Astrocyte (in vitro differentiated cells and primary cell): ENCODE measurements around the gene OR6B3. TPM values are rescaled to one million over a fixed set of nuclear protein-coding genes. Genes with fewer than 3 reads are reported as not detected.

ENCODE experiments used
- DNase-seq: peaks from one replicate; pipeline ENCODE4 v3.0.0-alpha.2; 2010; ENCODE audit warnings: low read depth
- FAIRE-seq: peaks from 2 replicates; lab custom pipeline; 2011; peaks lifted over from hg19 to GRCh38; lab: Jason Lieb, UNC
- H2AFZ ChIP-seq: 2 replicates; pipeline ENCODE4 v1.6.0; 2012; ENCODE audit warnings: low read depth, low read length, inconsistent platforms
- H3K27ac ChIP-seq: 2 replicates; pipeline ENCODE4 v1.5.1; 2011; ENCODE audit warnings: low read depth, low read length, inconsistent platforms
- H3K27me3 ChIP-seq: 2 replicates; pipeline ENCODE4 v1.6.0; 2011; ENCODE audit warnings: low read length, inconsistent platforms; ENCODE audit not compliant: insufficient read depth
- H3K36me3 ChIP-seq: 2 replicates; pipeline ENCODE4 v1.5.1; 2011; ENCODE audit warnings: low read length, inconsistent platforms; ENCODE audit not compliant: insufficient read depth
- H3K4me1 ChIP-seq: 2 replicates; pipeline ENCODE4 v1.5.1; 2011; ENCODE audit warnings: low read length, inconsistent platforms; ENCODE audit not compliant: insufficient read depth
- H3K4me2 ChIP-seq: 2 replicates; pipeline ENCODE4 v1.6.0; 2012; ENCODE audit warnings: low read length, inconsistent platforms
- H3K4me3 ChIP-seq: 2 replicates; pipeline ENCODE4 v1.5.1; 2011; ENCODE audit warnings: low read depth, mild to moderate bottlenecking, low read length, inconsistent platforms; ENCODE audit not compliant: insufficient read depth
- H3K79me2 ChIP-seq: 2 replicates; pipeline ENCODE4 v1.6.0; 2012; ENCODE audit warnings: mild to moderate bottlenecking, low read length, inconsistent platforms; ENCODE audit not compliant: insufficient read depth
- H3K9ac ChIP-seq: 2 replicates; pipeline ENCODE4 v1.6.0; 2012; ENCODE audit warnings: mild to moderate bottlenecking, low read length, inconsistent platforms
- H3K9me3 ChIP-seq: 2 replicates; pipeline ENCODE4 v1.5.1; 2012; ENCODE audit warnings: low read depth, mild to moderate bottlenecking, low read length, inconsistent platforms; ENCODE audit not compliant: insufficient read depth
- H4K20me1 ChIP-seq: 2 replicates; pipeline ENCODE4 v1.6.0; 2012; ENCODE audit warnings: low read length, inconsistent platforms; ENCODE audit not compliant: insufficient read depth
- H3K27ac Mint-ChIP-seq: one replicate; pipeline ENCODE4 v1.8.0; 2021; ENCODE audit warnings: mild to moderate bottlenecking, mixed read lengths; ENCODE audit not compliant: unreplicated experiment
- H3K27me3 Mint-ChIP-seq: one replicate; pipeline ENCODE4 v1.8.0; 2021; ENCODE audit warnings: low read depth, mixed read lengths; ENCODE audit not compliant: unreplicated experiment
- H3K36me3 Mint-ChIP-seq: one replicate; pipeline ENCODE4 v1.8.0; 2021; ENCODE audit warnings: low read depth, mixed read lengths; ENCODE audit not compliant: unreplicated experiment
- H3K4me1 Mint-ChIP-seq: one replicate; pipeline ENCODE4 v1.8.0; 2021; ENCODE audit warnings: low read depth, mixed read lengths; ENCODE audit not compliant: unreplicated experiment
- H3K4me3 Mint-ChIP-seq: one replicate; pipeline ENCODE4 v1.8.0; 2021; ENCODE audit warnings: mild to moderate bottlenecking, moderate library complexity, mixed read lengths; ENCODE audit not compliant: unreplicated experiment
- H3K9me3 Mint-ChIP-seq: one replicate; pipeline ENCODE4 v1.8.0; 2021; ENCODE audit warnings: mild to moderate bottlenecking, mixed read lengths; ENCODE audit not compliant: unreplicated experiment
- EZH2 ChIP-seq: IDR thresholded peaks from 2 replicates; pipeline ENCODE4 v1.6.1; 2012; ENCODE audit warnings: mild to moderate bottlenecking, low read length, inconsistent platforms; ENCODE audit not compliant: insufficient read depth
- total RNA-seq: library from RNA; stranded (reverse); gene quantifications from 2 replicates; pipeline ENCODE4 v1.2.1, GENCODE V29; 2021
- TF ChIP-seq, protein P1 (sequence below): IDR thresholded peaks from 2 replicates; pipeline ENCODE4 v1.5.1; 2011; ENCODE audit warnings: low read depth, mild to moderate bottlenecking, inconsistent platforms, low read length, moderate library complexity; ENCODE audit not compliant: insufficient read depth

Gene OR6B3
- total RNA-seq, 1 donor from 2014 or later, result not detected

DNA sequence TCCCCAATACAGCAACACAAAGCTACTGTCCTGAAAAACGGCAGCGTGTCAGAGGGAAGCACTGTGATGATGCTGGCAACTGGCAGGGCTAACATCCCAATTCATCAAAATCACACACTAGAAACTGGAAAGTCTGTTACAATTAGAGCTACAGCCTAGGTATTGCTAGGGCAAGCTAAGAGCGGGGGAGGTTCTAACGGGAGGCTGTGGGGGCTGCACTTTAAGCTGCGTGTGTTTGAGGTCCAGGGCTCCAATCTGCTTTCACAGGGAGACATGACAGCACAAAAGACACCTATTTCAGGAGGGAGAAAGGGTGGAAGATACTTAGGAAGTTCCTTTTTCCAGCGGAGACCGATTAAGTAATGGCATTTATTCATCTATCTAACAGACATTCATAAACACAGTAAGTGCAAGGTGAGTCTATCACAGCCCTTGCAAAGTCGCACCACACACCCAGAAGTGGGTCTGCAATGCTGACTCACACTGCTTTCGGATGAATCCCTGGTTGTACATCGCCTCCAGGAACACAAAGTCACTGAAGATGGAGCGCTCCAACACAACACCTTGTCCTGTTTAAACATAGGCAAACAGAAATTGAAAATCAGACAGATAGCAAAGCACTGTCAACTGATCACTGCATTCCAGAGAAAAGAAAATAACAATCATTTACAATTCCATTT, 35.1 kb downstream of the OR6B3 start:
- no peak overlapping the region for H3K4me3 ChIP-seq
- no peak overlapping the region for H3K9ac ChIP-seq
- Mint-ChIP-seq H3K9me3 (no peaks in the 10 kb centered on the region), H3K4me3 (no peak overlapping the region), H3K27ac (no peak overlapping the region), H3K36me3 (peaks cover 21% of the 10 kb centered on the region), H3K27me3 (no peaks in the 10 kb centered on the region), H3K4me1 (peaks cover 2% of the 10 kb centered on the region)
- FAIRE-seq, result no peak
- H3K4me1 ChIP-seq, result no peaks in the 10 kb centered on the region
- no peak for TF ChIP-seq EZH2
- no peak overlapping the region for H3K4me2 ChIP-seq
- H2AFZ ChIP-seq, result no peak overlapping the region
- no peak overlapping the region for H3K27ac ChIP-seq
- H3K36me3 ChIP-seq, result peaks cover 29% of the 10 kb centered on the region
- no peaks in the 10 kb centered on the region for H3K27me3 ChIP-seq
- no peaks in the 10 kb centered on the region for H3K9me3 ChIP-seq
- H3K79me2 ChIP-seq, result peaks cover 45% of the 10 kb centered on the region
- H4K20me1 ChIP-seq, result peaks cover 63% of the 10 kb centered on the region
- DNase-seq, result no peak

GRCh38 chr2:240014327-240014726, 39.0 kb downstream of the OR6B3 start:
- Histone ChIP-seq H3K4me3 (no peak overlapping the region), H2AFZ (no peak overlapping the region), H3K9ac (no peak overlapping the region), H3K79me2 (peaks cover 9% of the 10 kb centered on the region), H3K27ac (no peak overlapping the region), H3K4me1 (no peaks in the 10 kb centered on the region), H3K4me2 (no peak overlapping the region), H3K9me3 (no peaks in the 10 kb centered on the region), H3K27me3 (no peaks in the 10 kb centered on the region), H4K20me1 (peaks cover 44% of the 10 kb centered on the region), H3K36me3 (peaks cover 32% of the 10 kb centered on the region)
- FAIRE-seq, result no peak
- H3K4me3 Mint-ChIP-seq, result no peak overlapping the region
- TF ChIP-seq, protein P1, sequence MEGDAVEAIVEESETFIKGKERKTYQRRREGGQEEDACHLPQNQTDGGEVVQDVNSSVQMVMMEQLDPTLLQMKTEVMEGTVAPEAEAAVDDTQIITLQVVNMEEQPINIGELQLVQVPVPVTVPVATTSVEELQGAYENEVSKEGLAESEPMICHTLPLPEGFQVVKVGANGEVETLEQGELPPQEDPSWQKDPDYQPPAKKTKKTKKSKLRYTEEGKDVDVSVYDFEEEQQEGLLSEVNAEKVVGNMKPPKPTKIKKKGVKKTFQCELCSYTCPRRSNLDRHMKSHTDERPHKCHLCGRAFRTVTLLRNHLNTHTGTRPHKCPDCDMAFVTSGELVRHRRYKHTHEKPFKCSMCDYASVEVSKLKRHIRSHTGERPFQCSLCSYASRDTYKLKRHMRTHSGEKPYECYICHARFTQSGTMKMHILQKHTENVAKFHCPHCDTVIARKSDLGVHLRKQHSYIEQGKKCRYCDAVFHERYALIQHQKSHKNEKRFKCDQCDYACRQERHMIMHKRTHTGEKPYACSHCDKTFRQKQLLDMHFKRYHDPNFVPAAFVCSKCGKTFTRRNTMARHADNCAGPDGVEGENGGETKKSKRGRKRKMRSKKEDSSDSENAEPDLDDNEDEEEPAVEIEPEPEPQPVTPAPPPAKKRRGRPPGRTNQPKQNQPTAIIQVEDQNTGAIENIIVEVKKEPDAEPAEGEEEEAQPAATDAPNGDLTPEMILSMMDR, result no peak
- no peak for TF ChIP-seq EZH2
- H3K4me1 Mint-ChIP-seq, result no peaks in the 10 kb centered on the region
- H3K36me3 Mint-ChIP-seq, result peaks cover 18% of the 10 kb centered on the region
- no peak overlapping the region for H3K27ac Mint-ChIP-seq
- no peak for DNase-seq
- no peaks in the 10 kb centered on the region for H3K27me3 Mint-ChIP-seq
- no peaks in the 10 kb centered on the region for H3K9me3 Mint-ChIP-seq

- Mint-ChIP-seq H3K4me3 (no peak overlapping the region), H3K4me1 (no peaks in the 10 kb centered on the region), H3K36me3 (peaks cover 15% of the 10 kb centered on the region), H3K27ac (no peak overlapping the region), H3K9me3 (no peaks in the 10 kb centered on the region), H3K27me3 (no peaks in the 10 kb centered on the region)
- no peak overlapping the region for H2AFZ ChIP-seq
- no peaks in the 10 kb centered on the region for H3K27me3 ChIP-seq
- no peaks in the 10 kb centered on the region for H3K4me1 ChIP-seq
- no peak overlapping the region for H3K9ac ChIP-seq
- no peak overlapping the region for H3K4me3 ChIP-seq
- H3K4me2 ChIP-seq, result no peak overlapping the region
- peak; percentile 10 for DNase-seq
- H3K9me3 ChIP-seq, result no peaks in the 10 kb centered on the region
- peaks cover 9% of the 10 kb centered on the region for H3K79me2 ChIP-seq
- peaks cover 41% of the 10 kb centered on the region for H4K20me1 ChIP-seq
- peaks cover 36% of the 10 kb centered on the region for H3K36me3 ChIP-seq
- no peak for TF ChIP-seq EZH2
- TF ChIP-seq, protein P1, result peak; percentile 24
- no peak for FAIRE-seq
- H3K27ac ChIP-seq, result no peak overlapping the region
These were observed 40.0 kb downstream of the OR6B3 start for GRCh38 chr2:240013343-240013742.
